Measurements from ENCODE around the gene INSRR. TPM values are rescaled to one million over a fixed set of nuclear protein-coding genes. Genes with fewer than 3 reads are reported as not detected.

INSRR gene
- total RNA-seq, 1 donor from 2014 or later = not detected

DNA sequence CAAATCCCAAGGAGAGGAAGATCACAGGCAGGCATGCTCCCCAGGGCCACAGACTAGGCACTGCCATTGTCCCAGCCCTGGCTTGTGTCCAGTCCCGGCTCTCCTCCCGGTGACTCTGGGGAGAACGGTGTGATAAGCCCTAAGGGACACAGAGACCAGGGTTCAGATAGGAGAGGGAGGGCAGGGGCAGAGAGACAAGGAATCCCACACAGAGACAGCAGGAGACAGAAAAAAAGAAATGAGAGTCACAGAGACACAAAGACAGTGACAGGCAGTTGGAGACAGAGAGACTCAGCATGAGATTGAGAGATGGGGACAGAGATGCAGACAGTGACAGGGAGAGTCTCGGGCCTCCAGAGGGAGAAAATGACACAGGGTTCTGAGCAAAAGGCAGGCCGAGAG lies 361 bp downstream of the INSRR start:
- TF ChIP-seq, protein P1, sequence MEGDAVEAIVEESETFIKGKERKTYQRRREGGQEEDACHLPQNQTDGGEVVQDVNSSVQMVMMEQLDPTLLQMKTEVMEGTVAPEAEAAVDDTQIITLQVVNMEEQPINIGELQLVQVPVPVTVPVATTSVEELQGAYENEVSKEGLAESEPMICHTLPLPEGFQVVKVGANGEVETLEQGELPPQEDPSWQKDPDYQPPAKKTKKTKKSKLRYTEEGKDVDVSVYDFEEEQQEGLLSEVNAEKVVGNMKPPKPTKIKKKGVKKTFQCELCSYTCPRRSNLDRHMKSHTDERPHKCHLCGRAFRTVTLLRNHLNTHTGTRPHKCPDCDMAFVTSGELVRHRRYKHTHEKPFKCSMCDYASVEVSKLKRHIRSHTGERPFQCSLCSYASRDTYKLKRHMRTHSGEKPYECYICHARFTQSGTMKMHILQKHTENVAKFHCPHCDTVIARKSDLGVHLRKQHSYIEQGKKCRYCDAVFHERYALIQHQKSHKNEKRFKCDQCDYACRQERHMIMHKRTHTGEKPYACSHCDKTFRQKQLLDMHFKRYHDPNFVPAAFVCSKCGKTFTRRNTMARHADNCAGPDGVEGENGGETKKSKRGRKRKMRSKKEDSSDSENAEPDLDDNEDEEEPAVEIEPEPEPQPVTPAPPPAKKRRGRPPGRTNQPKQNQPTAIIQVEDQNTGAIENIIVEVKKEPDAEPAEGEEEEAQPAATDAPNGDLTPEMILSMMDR (IDR thresholded peaks at IDR 0.05) = no peak
- H3K4me3 Mint-ChIP-seq (ENCODE audit: unreplicated experiment) = peak overlapping the region; percentile 59
- H3K4me1 Mint-ChIP-seq (ENCODE audit: low read depth) = peaks cover 17% of the 10 kb centered on the region
- no peak for DNase-seq (ENCODE audit: low spot score)
- no peaks in the 10 kb centered on the region for H3K36me3 Mint-ChIP-seq (ENCODE audit: low read depth)
- peaks cover 45% of the 10 kb centered on the region for H3K27me3 Mint-ChIP-seq (ENCODE audit: low read depth)
- no peaks in the 10 kb centered on the region for H3K9me3 Mint-ChIP-seq (ENCODE audit: low read depth)
- H3K27ac Mint-ChIP-seq (ENCODE audit: unreplicated experiment) = no peak overlapping the region

DNA sequence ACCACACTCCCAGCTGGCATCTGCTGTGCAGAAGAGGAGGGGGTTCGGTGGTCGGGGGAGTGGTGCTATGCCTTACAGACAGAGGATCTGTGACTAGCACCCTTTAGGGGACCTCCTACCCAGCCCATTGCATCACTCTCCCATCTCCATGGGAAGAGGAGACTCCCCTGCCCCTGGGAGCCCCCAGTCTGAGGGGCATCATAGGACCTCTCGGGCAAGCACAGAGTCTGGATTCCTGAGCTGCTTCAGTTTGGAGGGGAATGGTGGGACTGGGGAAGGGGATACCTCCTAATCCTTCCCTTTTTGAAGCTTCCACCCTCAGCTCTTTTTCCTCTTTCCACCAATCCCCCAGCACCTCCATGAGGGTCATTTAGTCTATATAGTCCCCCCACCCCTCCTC lies 1.4 kb downstream of the INSRR start:
- H3K9me3 Mint-ChIP-seq (ENCODE audit: low read depth) = no peaks in the 10 kb centered on the region
- TF ChIP-seq, protein P1 (IDR thresholded peaks at IDR 0.05) = no peak
- H3K4me3 Mint-ChIP-seq (ENCODE audit: unreplicated experiment) = no peak overlapping the region
- peaks cover 18% of the 10 kb centered on the region for H3K4me1 Mint-ChIP-seq (ENCODE audit: low read depth)
- H3K27ac Mint-ChIP-seq (ENCODE audit: unreplicated experiment) = no peak overlapping the region
- DNase-seq (ENCODE audit: low spot score) = no peak
- no peaks in the 10 kb centered on the region for H3K36me3 Mint-ChIP-seq (ENCODE audit: low read depth)
- peaks cover 38% of the 10 kb centered on the region for H3K27me3 Mint-ChIP-seq (ENCODE audit: low read depth)

DNA sequence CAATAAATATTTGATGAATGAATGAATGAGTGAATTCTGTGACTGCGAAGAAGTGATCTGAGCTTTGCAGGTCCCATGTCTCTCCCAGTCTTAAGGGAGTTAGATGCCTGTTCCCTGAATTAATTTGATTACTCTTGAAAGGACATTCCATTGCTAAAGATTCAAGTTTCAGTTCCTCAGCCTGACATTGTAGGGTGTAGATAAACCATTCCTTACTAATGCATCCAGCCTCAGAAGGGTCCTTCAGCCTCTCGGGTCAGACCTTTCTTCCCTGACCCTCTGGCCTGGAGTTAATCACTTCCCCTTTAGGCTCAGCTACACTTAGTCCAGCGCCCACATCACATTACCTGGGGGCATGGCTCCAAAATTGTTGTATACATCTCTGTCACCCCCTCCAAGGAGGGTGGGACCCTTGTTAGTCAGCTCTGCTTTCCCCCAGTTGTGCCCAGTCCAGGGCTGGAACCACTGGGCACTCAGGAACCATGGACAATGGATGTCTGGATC lies 2.6 kb downstream of the INSRR start:
- Mint-ChIP-seq H3K27me3 (ENCODE audit: low read depth) (peaks cover 32% of the 10 kb centered on the region), H3K4me3 (ENCODE audit: unreplicated experiment) (no peak overlapping the region), H3K36me3 (ENCODE audit: low read depth) (no peaks in the 10 kb centered on the region), H3K9me3 (ENCODE audit: low read depth) (no peaks in the 10 kb centered on the region), H3K27ac (ENCODE audit: unreplicated experiment) (no peak overlapping the region), H3K4me1 (ENCODE audit: low read depth) (peaks cover 23% of the 10 kb centered on the region)
- DNase-seq (ENCODE audit: low spot score) = no peak
- TF ChIP-seq, protein P1 (IDR thresholded peaks at IDR 0.05) = no peak

DNA sequence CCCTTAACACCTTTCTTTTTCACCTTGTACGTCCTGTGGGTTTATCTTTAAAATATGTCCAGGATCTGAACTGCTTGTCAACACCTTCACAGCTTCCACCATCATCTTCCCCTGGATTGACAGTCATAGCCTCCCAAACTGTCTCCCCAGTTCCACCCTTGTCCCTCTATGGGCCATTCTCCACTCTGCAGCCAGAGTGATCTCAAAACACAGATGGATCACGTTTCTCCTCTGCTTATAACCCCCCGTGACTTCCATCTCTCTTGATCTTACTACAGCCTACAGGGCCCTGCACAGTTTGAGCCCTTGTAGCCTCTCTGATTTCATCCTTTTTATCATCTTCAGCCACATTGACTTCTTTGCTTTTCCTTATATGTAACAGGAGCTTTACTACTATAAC lies 4.3 kb downstream of the INSRR start:
- peaks cover 26% of the 10 kb centered on the region for H3K27me3 Mint-ChIP-seq (ENCODE audit: low read depth)
- H3K27ac Mint-ChIP-seq (ENCODE audit: unreplicated experiment) = no peak overlapping the region
- H3K4me3 Mint-ChIP-seq (ENCODE audit: unreplicated experiment) = no peak overlapping the region

DNA sequence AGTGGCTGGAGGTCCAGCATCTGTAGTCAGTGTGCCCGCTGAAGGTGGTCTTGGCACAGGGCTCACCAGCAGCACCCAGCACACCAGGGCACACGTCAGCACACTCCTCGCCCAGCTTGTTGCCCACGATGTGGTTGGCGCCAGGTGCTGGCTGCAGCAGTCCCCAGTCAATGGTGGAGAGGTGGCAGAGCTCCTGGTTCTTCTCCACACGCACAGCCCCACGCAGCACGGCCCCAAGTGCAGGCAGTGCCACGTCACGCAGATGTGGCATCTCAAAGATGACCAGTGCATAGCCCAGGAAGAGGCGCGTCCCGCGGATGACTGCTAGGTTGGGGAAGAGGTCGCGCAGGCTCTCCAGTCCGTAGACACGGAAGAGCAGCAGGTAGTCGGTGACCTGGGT lies 5.2 kb downstream of the INSRR start:
- Mint-ChIP-seq H3K27me3 (ENCODE audit: low read depth) (peaks cover 30% of the 10 kb centered on the region), H3K4me3 (ENCODE audit: unreplicated experiment) (no peak overlapping the region), H3K27ac (ENCODE audit: unreplicated experiment) (no peak overlapping the region), H3K4me1 (ENCODE audit: low read depth) (peaks cover 9% of the 10 kb centered on the region), H3K36me3 (ENCODE audit: low read depth) (no peaks in the 10 kb centered on the region), H3K9me3 (ENCODE audit: low read depth) (no peaks in the 10 kb centered on the region)
- no peak for DNase-seq (ENCODE audit: low spot score)
- TF ChIP-seq, protein P1 (IDR thresholded peaks at IDR 0.05) = no peak

More for the DNA sequence above, 4.3 kb downstream of the INSRR start:
- TF ChIP-seq, protein P1 (IDR thresholded peaks at IDR 0.05) = no peak
- no peak for DNase-seq (ENCODE audit: low spot score)
- Mint-ChIP-seq H3K36me3 (ENCODE audit: low read depth) (no peaks in the 10 kb centered on the region), H3K9me3 (ENCODE audit: low read depth) (no peaks in the 10 kb centered on the region), H3K4me1 (ENCODE audit: low read depth) (peaks cover 15% of the 10 kb centered on the region)

Measured in chondrocyte (in vitro differentiated cells).